Measurements from ENCODE around the gene SHC1. TPM values are rescaled to one million over a fixed set of nuclear protein-coding genes. Genes with fewer than 3 reads are reported as not detected.
"Not testable (repeated sequence)": the region's sequence is repeated elsewhere in the genome, so short reads cannot be mapped to it uniquely, and the experiment has no call there.

SHC1 gene
- total RNA-seq, 1 donor from 2014 or later = 81.1 TPM

GRCh38 chr1:154998818-154999570, 28.4 kb upstream of the SHC1 start:
- intact Hi-C loops (cut with micrococcal nuclease) = loop anchor here (1.0 kb wide), 4 partner anchors 16 to 440 kb away; partner anchors contain the start of gene FLAD1

- intact Hi-C loops (cut with micrococcal nuclease) = no loop called here
Measured at GRCh38 chr1:154998201-154998780, 27.7 kb upstream of the SHC1 start.

- intact Hi-C loops (cut with micrococcal nuclease) = no loop called here
Measured at GRCh38 chr1:154996966-154997701, 26.6 kb upstream of the SHC1 start.

- intact Hi-C loops (cut with micrococcal nuclease) = not testable (repeated sequence)
Measured at GRCh38 chr1:154995301-154995983, 24.9 kb upstream of the SHC1 start.

GRCh38 chr1:154994591-154994990, 24.0 kb upstream of the SHC1 start:
- intact Hi-C loops (cut with micrococcal nuclease) = no loop called here

- intact Hi-C loops (cut with micrococcal nuclease) = no loop called here
Measured at GRCh38 chr1:154994269-154994587, 23.7 kb upstream of the SHC1 start.

- intact Hi-C loops (cut with micrococcal nuclease) = no loop called here
Measured at GRCh38 chr1:154993572-154994268, 23.2 kb upstream of the SHC1 start, which contains the start of gene LENEP. LENEP (plus strand) TSS chr1:154993586; CDS start chr1:154993608, 22 bp downstream.

- intact Hi-C loops (cut with micrococcal nuclease) = no loop called here
Measured at GRCh38 chr1:154992721-154993571, 22.4 kb upstream of the SHC1 start.

GRCh38 chr1:154990276-154990675, 19.7 kb upstream of the SHC1 start:
- intact Hi-C loops (cut with micrococcal nuclease) = no loop called here

- intact Hi-C loops (cut with micrococcal nuclease) = no loop called here
Measured at GRCh38 chr1:154989195-154989860, 18.8 kb upstream of the SHC1 start.

GRCh38 chr1:154988058-154988954, 17.8 kb upstream of the SHC1 start:
- intact Hi-C loops (cut with micrococcal nuclease) = no loop called here

GRCh38 chr1:154987326-154987725, 16.8 kb upstream of the SHC1 start:
- intact Hi-C loops (cut with micrococcal nuclease) = no loop called here

- intact Hi-C loops (cut with micrococcal nuclease) = not testable (repeated sequence)
Measured at GRCh38 chr1:154986736-154987135, 16.2 kb upstream of the SHC1 start.

- intact Hi-C loops (cut with micrococcal nuclease) = loop anchor here (1.0 to 2.0 kb wide), 9 partner anchors 10 to 156 kb away; partner anchors contain the start of genes ADAM15, CKS1B, DPM3 and EFNA4
Measured at GRCh38 chr1:154983776-154984466, 13.4 kb upstream of the SHC1 start.

GRCh38 chr1:154982897-154983648, 12.5 kb upstream of the SHC1 start, which contains the start of gene FLAD1:
FLAD1 (plus strand) TSS chr1:154983344; CDS start chr1:154983695, 351 bp downstream.
- intact Hi-C loops (cut with micrococcal nuclease) = loop anchor here (1.0 to 2.0 kb wide), 9 partner anchors 9 to 157 kb away; partner anchors contain the start of genes ADAM15, CKS1B, DPM3 and EFNA4

GRCh38 chr1:154982341-154982740, 11.8 kb upstream of the SHC1 start:
- intact Hi-C loops (cut with micrococcal nuclease) = loop anchor here (2.0 kb wide), 1 partner anchor 68 kb away; the partner anchor contains the start of gene ADAM15

- intact Hi-C loops (cut with micrococcal nuclease) = no loop called here
Measured at GRCh38 chr1:154978360-154978759, 7.8 kb upstream of the SHC1 start.
